K562 (cell line): ENCODE data around the gene HIPK2. TPM values are rescaled to one million over a fixed set of nuclear protein-coding genes. Genes with fewer than 3 reads are reported as not detected.

Source experiments
- CC2D1A ChIP-seq: fragments of 450-650 bp; IDR thresholded peaks from 2 replicates; pipeline ENCODE4 v1.6.1; 2017; ENCODE audit warnings: mild to moderate bottlenecking
- CLOCK ChIP-seq: fragments of 250-450 bp; sonication (Bioruptor Pico); IDR thresholded peaks from 2 replicates; pipeline ENCODE4 v1.4.0; 2020; ENCODE audit warnings: mild to moderate bottlenecking, moderate library complexity, borderline replicate concordance
- EP400 ChIP-seq: fragments of 450-650 bp; IDR thresholded peaks from 2 replicates; pipeline ENCODE4 v1.6.1; 2017; ENCODE audit warnings: antibody characterized with exemption, mild to moderate bottlenecking, moderate library complexity
- ILK ChIP-seq: fragments of 450-650 bp; IDR thresholded peaks from 2 replicates; pipeline ENCODE4 v1.6.1; 2016; ENCODE audit warnings: missing genetic modification characterization, low read depth, mild to moderate bottlenecking, missing compliant biosample characterization, moderate library complexity, borderline replicate concordance
- MTF1 ChIP-seq: fragments of 250-450 bp; sonication (Bioruptor Pico); IDR thresholded peaks from 2 replicates; pipeline ENCODE4 v1.9.0; 2021; ENCODE audit warnings: moderate library complexity, mild to moderate bottlenecking, inconsistent platforms, borderline replicate concordance
- SNAPC5 ChIP-seq: fragments of 250-450 bp; sonication (Bioruptor Pico); IDR thresholded peaks from 2 replicates; pipeline ENCODE4 v1.8.0; 2021; ENCODE audit warnings: moderate library complexity, mild to moderate bottlenecking, inconsistent platforms
- THRA ChIP-seq: fragments of 450-650 bp; IDR thresholded peaks from 2 replicates; pipeline ENCODE4 v1.6.1; 2017; ENCODE audit warnings: mild to moderate bottlenecking, moderate library complexity
- ZHX1 ChIP-seq: fragments of 150-350 bp; conservative IDR thresholded peaks from 2 replicates; pipeline ENCODE4 v1.6.1; 2014; ENCODE audit warnings: low read length
- ZNF133 ChIP-seq: fragments of 250-450 bp; sonication (Bioruptor Pico); IDR thresholded peaks from 2 replicates; pipeline ENCODE4 v1.4.0; 2020; ENCODE audit warnings: mild to moderate bottlenecking
- ZNF212 ChIP-seq: fragments of 450-650 bp; formaldehyde crosslinking; IDR thresholded peaks from 2 replicates; pipeline ENCODE4 v1.4.0; 2020; ENCODE audit warnings: mild to moderate bottlenecking
- ZNF699 ChIP-seq: fragments of 250-450 bp; sonication (Bioruptor Pico); IDR thresholded peaks from 2 replicates; pipeline ENCODE4 v1.8.0; 2021; ENCODE audit warnings: mild to moderate bottlenecking, moderate library complexity; ENCODE audit not compliant: insufficient replicate concordance
- polyA plus RNA-seq, 8 experiments: library from polyadenylated mRNA; depleted of rRNA in 4 of 8; stranded (reverse) in 5 of 8; unstranded in 3 of 8; fragments of >200 nt; fragmentation: Nextera tagmentation in 2 of 8; fragmentation: Illumina TruSeq in 1 of 8; extraction: Ambion mirVana in 2 of 8; extraction: Trizol in 1 of 8; gene quantifications; 2 replicates each; pipeline versions ENCODE4 v1.2.1 to v1.2.3, GENCODE V29; 2011 to 2014; ENCODE audit warnings: inconsistent platforms in 1 of 8, missing spikeins in 1 of 8
- total RNA-seq, 7 experiments: library from RNA; depleted of rRNA in 6 of 7; stranded (reverse); fragments of >200 nt in 6 of 7; fragmentation: Illumina TruSeq in 2 of 7; extraction: Trizol in 2 of 7; gene quantifications; 2 replicates each; pipeline versions ENCODE4 v1.2.1 to v1.2.3, GENCODE V29; 2011 to 2021; ENCODE audit warnings: low replicate concordance in 1 of 7
- TF ChIP-seq, protein P1 (sequence below): sonication (generic); formaldehyde crosslinking; IDR thresholded peaks from 2 replicates; pipeline ENCODE4 v1.8.0; 2022; ENCODE audit warnings: mild to moderate bottlenecking, missing genetic modification reagents
- TF ChIP-seq, protein P2 (sequence below): fragments of 200-400 bp; formaldehyde crosslinking; IDR thresholded peaks from 2 replicates; pipeline ENCODE4 v1.6.1; 2017; ENCODE audit warnings: mild to moderate bottlenecking, low read depth, low read length, moderate library complexity

The HIPK2 gene
- total and polyA plus RNA-seq, 9 of the 15 experiments (the other 6 are each of a cell fraction or from before 2014, with no cell fraction given), result 0.69 to 19.8 (median 5.1) TPM

DNA sequence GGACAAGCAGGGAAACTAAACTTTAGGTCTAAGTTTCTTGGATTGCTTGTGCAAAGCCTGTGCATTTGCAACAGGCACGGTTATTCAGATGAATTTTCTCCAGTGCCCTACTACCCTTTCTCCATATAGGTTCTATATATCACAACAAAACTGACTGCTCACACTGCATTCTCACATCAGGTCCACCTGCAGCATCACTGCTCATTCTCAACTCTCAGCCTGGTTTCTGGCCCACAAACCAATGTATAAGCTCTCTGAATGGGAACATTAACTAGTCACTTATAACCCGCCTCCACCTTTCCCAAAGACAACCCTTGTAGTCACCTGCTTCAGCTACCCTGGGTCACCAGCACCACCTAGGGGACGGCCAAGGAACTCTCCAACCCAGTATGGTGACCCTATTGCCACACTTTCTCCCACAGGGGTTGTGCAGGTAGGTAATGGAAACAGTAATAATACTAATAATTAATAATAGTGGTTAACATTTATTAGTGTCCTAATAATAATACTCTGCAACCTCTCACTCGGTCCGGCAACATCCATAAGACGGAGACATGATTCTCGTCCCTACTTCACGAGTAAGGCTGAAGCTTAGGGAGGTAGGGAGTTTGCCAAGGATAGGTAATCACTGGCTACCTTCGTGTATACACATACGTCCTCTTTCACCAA lies 157.0 kb downstream of the HIPK2 start (continued):
- TF ChIP-seq THRA (no peak), ILK (no peak), SNAPC5 (CRISPR knock-in tag) (no peak), CLOCK (no peak), ZHX1 (no peak), EP400 (no peak), MTF1 (CRISPR knock-in tag) (no peak), CC2D1A (peak; percentile 67; the same call in 1 of the 2 replicates), ZNF212 (no peak), ZNF699 (CRISPR knock-in tag) (no peak), ZNF133 (no peak)
- TF ChIP-seq, protein P1, sequence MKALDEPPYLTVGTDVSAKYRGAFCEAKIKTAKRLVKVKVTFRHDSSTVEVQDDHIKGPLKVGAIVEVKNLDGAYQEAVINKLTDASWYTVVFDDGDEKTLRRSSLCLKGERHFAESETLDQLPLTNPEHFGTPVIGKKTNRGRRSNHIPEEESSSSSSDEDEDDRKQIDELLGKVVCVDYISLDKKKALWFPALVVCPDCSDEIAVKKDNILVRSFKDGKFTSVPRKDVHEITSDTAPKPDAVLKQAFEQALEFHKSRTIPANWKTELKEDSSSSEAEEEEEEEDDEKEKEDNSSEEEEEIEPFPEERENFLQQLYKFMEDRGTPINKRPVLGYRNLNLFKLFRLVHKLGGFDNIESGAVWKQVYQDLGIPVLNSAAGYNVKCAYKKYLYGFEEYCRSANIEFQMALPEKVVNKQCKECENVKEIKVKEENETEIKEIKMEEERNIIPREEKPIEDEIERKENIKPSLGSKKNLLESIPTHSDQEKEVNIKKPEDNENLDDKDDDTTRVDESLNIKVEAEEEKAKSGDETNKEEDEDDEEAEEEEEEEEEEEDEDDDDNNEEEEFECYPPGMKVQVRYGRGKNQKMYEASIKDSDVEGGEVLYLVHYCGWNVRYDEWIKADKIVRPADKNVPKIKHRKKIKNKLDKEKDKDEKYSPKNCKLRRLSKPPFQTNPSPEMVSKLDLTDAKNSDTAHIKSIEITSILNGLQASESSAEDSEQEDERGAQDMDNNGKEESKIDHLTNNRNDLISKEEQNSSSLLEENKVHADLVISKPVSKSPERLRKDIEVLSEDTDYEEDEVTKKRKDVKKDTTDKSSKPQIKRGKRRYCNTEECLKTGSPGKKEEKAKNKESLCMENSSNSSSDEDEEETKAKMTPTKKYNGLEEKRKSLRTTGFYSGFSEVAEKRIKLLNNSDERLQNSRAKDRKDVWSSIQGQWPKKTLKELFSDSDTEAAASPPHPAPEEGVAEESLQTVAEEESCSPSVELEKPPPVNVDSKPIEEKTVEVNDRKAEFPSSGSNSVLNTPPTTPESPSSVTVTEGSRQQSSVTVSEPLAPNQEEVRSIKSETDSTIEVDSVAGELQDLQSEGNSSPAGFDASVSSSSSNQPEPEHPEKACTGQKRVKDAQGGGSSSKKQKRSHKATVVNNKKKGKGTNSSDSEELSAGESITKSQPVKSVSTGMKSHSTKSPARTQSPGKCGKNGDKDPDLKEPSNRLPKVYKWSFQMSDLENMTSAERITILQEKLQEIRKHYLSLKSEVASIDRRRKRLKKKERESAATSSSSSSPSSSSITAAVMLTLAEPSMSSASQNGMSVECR (CRISPR knock-in tag), result 0 out of 2 replicates have a peak, but pooled peaks have one; percentile 57
- TF ChIP-seq, protein P2, sequence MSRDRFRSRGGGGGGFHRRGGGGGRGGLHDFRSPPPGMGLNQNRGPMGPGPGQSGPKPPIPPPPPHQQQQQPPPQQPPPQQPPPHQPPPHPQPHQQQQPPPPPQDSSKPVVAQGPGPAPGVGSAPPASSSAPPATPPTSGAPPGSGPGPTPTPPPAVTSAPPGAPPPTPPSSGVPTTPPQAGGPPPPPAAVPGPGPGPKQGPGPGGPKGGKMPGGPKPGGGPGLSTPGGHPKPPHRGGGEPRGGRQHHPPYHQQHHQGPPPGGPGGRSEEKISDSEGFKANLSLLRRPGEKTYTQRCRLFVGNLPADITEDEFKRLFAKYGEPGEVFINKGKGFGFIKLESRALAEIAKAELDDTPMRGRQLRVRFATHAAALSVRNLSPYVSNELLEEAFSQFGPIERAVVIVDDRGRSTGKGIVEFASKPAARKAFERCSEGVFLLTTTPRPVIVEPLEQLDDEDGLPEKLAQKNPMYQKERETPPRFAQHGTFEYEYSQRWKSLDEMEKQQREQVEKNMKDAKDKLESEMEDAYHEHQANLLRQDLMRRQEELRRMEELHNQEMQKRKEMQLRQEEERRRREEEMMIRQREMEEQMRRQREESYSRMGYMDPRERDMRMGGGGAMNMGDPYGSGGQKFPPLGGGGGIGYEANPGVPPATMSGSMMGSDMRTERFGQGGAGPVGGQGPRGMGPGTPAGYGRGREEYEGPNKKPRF, result no peak
